H1 (cell line): Measurements from ENCODE around the gene FAM53B. TPM values are rescaled to one million over a fixed set of nuclear protein-coding genes. Genes with fewer than 3 reads are reported as not detected.

ENCODE experiments used
- BCL11A ChIP-seq, 2 experiments: IDR thresholded peaks; one replicate each; pipeline ENCODE4 v1.6.1; 2011; ENCODE audit warnings: low read depth in 2 of 2, low read length in 2 of 2, mild to moderate bottlenecking in 2 of 2
- CTBP2 ChIP-seq: IDR thresholded peaks from 2 replicates; pipeline ENCODE4 v1.7.0; 2011; ENCODE audit warnings: borderline replicate concordance, mild to moderate bottlenecking, moderate library complexity, mixed read lengths, low read length; ENCODE audit not compliant: insufficient read depth, insufficient read length
- RXRA ChIP-seq: IDR thresholded peaks from 2 replicates; pipeline ENCODE4 v1.6.1; 2011; ENCODE audit warnings: low read depth, mild to moderate bottlenecking, low read length, moderate library complexity; ENCODE audit not compliant: insufficient read depth
- SIX5 ChIP-seq: IDR thresholded peaks from 2 replicates; pipeline ENCODE4 v1.6.1; 2011; ENCODE audit warnings: mild to moderate bottlenecking, low read depth, low read length
- SP4 ChIP-seq: IDR thresholded peaks from 2 replicates; pipeline ENCODE4 v1.6.1; 2012; ENCODE audit warnings: low read length, inconsistent platforms
- TBP ChIP-seq: IDR thresholded peaks from 2 replicates; pipeline ENCODE4 v1.6.1; 2011; ENCODE audit warnings: low read depth, low read length, improper control_type of control experiment
- polyA plus RNA-seq, 7 experiments: library from polyadenylated mRNA; depleted of rRNA in 3 of 7; stranded (reverse) in 5 of 7; unstranded in 2 of 7; fragments of >200 nt in 5 of 7; fragments of 200-250 nt in 2 of 7; gene quantifications; 1 replicate in 5 of 7; 2 replicates in 1 of 7; 4 replicates in 1 of 7; pipeline versions ENCODE4 v1.2.1 to v1.2.3, GENCODE V29; 2011 to 2013; ENCODE audit warnings: missing spikeins in 2 of 7, mixed read lengths in 2 of 7
- total RNA-seq: library from RNA; stranded (reverse); fragmentation: NEBNext Ultra II Directional; extraction: Animal tissue kit (Norgen Biotek cat#: 25700); gene quantifications from 2 replicates; pipeline ENCODE4 v1.2.1, GENCODE V29; 2021
- TF ChIP-seq, protein P1 (sequence below): IDR thresholded peaks from 2 replicates; pipeline ENCODE4 v1.6.1; 2012; ENCODE audit warnings: inconsistent platforms
- TF ChIP-seq, protein P2 (sequence below): fragments of 300-600 bp; sonication (generic); IDR thresholded peaks from 2 replicates; pipeline ENCODE4 v1.7.1; 2012; ENCODE audit warnings: low read length, moderate library complexity, mild to moderate bottlenecking, inconsistent platforms; ENCODE audit not compliant: insufficient replicate concordance
- TF ChIP-seq, protein P3 (sequence below): IDR thresholded peaks from 2 replicates; pipeline ENCODE4 v1.6.1; 2011; ENCODE audit warnings: low read depth, mild to moderate bottlenecking, low read length; ENCODE audit not compliant: insufficient read depth

Gene FAM53B
- total and polyA plus RNA-seq, 2 of the 8 experiments (the other 6 are each of a cell fraction or from before 2014, with no cell fraction given), result 5.3 to 14.4 TPM

DNA sequence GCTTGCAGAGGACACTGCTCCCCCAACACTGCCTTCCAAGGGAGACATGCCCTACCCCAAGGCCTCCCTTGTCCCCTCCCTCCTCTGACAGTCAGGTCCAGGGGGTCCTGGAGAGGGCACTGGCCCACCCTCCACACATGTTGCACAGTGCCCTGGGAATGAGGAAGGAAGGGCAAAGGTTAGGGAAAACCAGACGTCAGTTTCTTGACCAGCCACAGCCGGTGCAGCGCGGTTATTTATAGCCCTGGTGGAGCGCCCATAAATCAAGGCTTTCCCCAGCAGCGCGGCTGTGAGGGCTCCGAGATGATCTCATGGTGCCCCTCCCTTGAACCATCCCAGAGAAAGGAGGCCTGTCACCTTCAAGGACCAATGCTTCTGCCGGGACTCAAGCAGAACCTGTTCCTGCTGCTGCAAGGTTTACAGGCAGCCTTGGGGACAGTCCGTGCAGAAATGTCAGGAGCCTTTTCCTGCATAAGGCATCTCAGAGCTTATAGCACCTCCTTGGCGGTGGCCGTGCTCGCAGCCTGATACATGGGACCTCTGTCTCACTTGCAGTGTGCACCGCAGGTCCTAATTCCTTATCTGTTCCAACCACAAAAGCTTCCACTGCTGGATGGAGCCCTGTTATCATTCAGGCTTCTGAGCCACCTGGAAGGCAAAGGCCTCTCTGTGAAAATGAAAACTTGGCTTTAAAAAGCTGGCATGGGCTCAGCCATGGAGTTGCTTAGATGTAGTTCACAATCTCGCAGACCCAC is 155.3 kb downstream of the FAM53B start (continued):
- TF ChIP-seq, protein P1, sequence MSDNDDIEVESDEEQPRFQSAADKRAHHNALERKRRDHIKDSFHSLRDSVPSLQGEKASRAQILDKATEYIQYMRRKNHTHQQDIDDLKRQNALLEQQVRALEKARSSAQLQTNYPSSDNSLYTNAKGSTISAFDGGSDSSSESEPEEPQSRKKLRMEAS, result no peak
- no peak for TF ChIP-seq TBP
- TF ChIP-seq, protein P2, sequence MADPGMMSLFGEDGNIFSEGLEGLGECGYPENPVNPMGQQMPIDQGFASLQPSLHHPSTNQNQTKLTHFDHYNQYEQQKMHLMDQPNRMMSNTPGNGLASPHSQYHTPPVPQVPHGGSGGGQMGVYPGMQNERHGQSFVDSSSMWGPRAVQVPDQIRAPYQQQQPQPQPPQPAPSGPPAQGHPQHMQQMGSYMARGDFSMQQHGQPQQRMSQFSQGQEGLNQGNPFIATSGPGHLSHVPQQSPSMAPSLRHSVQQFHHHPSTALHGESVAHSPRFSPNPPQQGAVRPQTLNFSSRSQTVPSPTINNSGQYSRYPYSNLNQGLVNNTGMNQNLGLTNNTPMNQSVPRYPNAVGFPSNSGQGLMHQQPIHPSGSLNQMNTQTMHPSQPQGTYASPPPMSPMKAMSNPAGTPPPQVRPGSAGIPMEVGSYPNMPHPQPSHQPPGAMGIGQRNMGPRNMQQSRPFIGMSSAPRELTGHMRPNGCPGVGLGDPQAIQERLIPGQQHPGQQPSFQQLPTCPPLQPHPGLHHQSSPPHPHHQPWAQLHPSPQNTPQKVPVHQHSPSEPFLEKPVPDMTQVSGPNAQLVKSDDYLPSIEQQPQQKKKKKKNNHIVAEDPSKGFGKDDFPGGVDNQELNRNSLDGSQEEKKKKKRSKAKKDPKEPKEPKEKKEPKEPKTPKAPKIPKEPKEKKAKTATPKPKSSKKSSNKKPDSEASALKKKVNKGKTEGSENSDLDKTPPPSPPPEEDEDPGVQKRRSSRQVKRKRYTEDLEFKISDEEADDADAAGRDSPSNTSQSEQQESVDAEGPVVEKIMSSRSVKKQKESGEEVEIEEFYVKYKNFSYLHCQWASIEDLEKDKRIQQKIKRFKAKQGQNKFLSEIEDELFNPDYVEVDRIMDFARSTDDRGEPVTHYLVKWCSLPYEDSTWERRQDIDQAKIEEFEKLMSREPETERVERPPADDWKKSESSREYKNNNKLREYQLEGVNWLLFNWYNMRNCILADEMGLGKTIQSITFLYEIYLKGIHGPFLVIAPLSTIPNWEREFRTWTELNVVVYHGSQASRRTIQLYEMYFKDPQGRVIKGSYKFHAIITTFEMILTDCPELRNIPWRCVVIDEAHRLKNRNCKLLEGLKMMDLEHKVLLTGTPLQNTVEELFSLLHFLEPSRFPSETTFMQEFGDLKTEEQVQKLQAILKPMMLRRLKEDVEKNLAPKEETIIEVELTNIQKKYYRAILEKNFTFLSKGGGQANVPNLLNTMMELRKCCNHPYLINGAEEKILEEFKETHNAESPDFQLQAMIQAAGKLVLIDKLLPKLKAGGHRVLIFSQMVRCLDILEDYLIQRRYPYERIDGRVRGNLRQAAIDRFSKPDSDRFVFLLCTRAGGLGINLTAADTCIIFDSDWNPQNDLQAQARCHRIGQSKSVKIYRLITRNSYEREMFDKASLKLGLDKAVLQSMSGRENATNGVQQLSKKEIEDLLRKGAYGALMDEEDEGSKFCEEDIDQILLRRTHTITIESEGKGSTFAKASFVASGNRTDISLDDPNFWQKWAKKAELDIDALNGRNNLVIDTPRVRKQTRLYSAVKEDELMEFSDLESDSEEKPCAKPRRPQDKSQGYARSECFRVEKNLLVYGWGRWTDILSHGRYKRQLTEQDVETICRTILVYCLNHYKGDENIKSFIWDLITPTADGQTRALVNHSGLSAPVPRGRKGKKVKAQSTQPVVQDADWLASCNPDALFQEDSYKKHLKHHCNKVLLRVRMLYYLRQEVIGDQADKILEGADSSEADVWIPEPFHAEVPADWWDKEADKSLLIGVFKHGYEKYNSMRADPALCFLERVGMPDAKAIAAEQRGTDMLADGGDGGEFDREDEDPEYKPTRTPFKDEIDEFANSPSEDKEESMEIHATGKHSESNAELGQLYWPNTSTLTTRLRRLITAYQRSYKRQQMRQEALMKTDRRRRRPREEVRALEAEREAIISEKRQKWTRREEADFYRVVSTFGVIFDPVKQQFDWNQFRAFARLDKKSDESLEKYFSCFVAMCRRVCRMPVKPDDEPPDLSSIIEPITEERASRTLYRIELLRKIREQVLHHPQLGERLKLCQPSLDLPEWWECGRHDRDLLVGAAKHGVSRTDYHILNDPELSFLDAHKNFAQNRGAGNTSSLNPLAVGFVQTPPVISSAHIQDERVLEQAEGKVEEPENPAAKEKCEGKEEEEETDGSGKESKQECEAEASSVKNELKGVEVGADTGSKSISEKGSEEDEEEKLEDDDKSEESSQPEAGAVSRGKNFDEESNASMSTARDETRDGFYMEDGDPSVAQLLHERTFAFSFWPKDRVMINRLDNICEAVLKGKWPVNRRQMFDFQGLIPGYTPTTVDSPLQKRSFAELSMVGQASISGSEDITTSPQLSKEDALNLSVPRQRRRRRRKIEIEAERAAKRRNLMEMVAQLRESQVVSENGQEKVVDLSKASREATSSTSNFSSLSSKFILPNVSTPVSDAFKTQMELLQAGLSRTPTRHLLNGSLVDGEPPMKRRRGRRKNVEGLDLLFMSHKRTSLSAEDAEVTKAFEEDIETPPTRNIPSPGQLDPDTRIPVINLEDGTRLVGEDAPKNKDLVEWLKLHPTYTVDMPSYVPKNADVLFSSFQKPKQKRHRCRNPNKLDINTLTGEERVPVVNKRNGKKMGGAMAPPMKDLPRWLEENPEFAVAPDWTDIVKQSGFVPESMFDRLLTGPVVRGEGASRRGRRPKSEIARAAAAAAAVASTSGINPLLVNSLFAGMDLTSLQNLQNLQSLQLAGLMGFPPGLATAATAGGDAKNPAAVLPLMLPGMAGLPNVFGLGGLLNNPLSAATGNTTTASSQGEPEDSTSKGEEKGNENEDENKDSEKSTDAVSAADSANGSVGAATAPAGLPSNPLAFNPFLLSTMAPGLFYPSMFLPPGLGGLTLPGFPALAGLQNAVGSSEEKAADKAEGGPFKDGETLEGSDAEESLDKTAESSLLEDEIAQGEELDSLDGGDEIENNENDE, result no peak
- TF ChIP-seq BCL11A (IDR thresholded peaks at IDR 0.05; ENCODE audit: low read depth in 2 of 2, low read length in 2 of 2), result no peak
- TF ChIP-seq RXRA, result no peak
- no peak for TF ChIP-seq CTBP2
- no peak for TF ChIP-seq SP4
- TF ChIP-seq SIX5, result no peak
- TF ChIP-seq, protein P3, sequence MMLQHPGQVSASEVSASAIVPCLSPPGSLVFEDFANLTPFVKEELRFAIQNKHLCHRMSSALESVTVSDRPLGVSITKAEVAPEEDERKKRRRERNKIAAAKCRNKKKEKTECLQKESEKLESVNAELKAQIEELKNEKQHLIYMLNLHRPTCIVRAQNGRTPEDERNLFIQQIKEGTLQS, result no peak
- TF ChIP-seq, all 59 proteins: peak for 0
